Right atrium auricular region (tissue), 2 donors: ENCODE measurements around the gene ARG1. TPM values are rescaled to one million over a fixed set of nuclear protein-coding genes. Genes with fewer than 3 reads are reported as not detected.

Source experiments
- DNase-seq: peaks from one replicate; pipeline ENCODE4 v3.0.0-alpha.2; 2019; ENCODE audit warnings: low spot score
- H3K27ac ChIP-seq, 2 donors: fragments of 200-600 bp; sonication (generic); 1 replicate in 1 of 2; 2 replicates in 1 of 2; pipeline ENCODE4 v1.5.1; 2016 to 2019
- H3K27me3 ChIP-seq, 2 donors: fragments of 200-600 bp; sonication (generic); one replicate each; pipeline versions ENCODE4 v1.5.1 to v1.6.0; 2017 to 2019
- H3K36me3 ChIP-seq: fragments of 200-600 bp; sonication (generic); one replicate; pipeline ENCODE4 v1.5.1; 2016
- H3K4me1 ChIP-seq, 2 donors: fragments of 200-600 bp; sonication (generic); one replicate each; pipeline versions ENCODE4 v1.5.1 to v1.6.0; 2017 to 2019
- H3K4me3 ChIP-seq, 2 donors: fragments of 200-600 bp; sonication (generic); 1 replicate in 1 of 2; 2 replicates in 1 of 2; pipeline ENCODE4 v1.5.1; 2017 to 2019; ENCODE audit warnings: mild to moderate bottlenecking in 1 of 2, moderate library complexity in 1 of 2
- H3K9me3 ChIP-seq, 2 donors: fragments of 200-600 bp; sonication (generic); one replicate each; pipeline ENCODE4 v1.5.1; 2019
- total RNA-seq, 2 donors: library from RNA; depleted of rRNA; stranded (reverse); fragments of >200 nt; gene quantifications; one replicate each; pipeline ENCODE4 v1.1.0, GENCODE V29; 2016
- TF ChIP-seq, protein P1 (sequence below), 2 donors: fragments of 200-600 bp; sonication (generic); IDR thresholded peaks; one replicate each; pipeline ENCODE4 v1.5.1; 2019; ENCODE audit warnings: antibody characterized with exemption in 2 of 2

The ARG1 gene
- total RNA-seq, 2 donors from 2014 or later, result 0.30 to 1.1 TPM

DNA sequence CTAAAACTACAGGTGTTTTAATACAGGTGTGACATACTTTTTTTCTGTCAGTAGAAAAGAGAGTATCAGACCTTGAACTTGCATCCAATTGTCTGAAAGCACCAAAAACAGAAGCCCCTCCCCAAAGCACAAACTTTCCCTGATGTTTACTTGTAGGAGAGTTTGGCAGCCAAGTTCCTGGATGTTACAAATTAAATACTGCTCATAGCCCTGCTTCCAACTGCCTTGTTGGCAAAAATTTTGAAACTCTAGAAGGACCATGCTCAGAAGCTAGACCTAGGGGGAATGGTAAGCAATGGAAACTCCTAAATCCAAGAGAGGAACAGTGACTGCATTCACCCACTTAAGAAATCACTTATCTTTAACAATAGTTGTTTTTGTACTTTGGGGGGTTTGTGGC is 17.0 kb upstream of the ARG1 start:
- no peak for DNase-seq
- Histone ChIP-seq H3K27me3 (no peaks in the 10 kb centered on the region), H3K4me3 (no peak overlapping the region), H3K36me3 (no peaks in the 10 kb centered on the region), H3K27ac (no peak overlapping the region), H3K9me3 (no peaks in the 10 kb centered on the region), H3K4me1 (no peaks in the 10 kb centered on the region)
- TF ChIP-seq, protein P1, sequence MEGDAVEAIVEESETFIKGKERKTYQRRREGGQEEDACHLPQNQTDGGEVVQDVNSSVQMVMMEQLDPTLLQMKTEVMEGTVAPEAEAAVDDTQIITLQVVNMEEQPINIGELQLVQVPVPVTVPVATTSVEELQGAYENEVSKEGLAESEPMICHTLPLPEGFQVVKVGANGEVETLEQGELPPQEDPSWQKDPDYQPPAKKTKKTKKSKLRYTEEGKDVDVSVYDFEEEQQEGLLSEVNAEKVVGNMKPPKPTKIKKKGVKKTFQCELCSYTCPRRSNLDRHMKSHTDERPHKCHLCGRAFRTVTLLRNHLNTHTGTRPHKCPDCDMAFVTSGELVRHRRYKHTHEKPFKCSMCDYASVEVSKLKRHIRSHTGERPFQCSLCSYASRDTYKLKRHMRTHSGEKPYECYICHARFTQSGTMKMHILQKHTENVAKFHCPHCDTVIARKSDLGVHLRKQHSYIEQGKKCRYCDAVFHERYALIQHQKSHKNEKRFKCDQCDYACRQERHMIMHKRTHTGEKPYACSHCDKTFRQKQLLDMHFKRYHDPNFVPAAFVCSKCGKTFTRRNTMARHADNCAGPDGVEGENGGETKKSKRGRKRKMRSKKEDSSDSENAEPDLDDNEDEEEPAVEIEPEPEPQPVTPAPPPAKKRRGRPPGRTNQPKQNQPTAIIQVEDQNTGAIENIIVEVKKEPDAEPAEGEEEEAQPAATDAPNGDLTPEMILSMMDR (IDR thresholded peaks at IDR 0.05), result no peak

DNA sequence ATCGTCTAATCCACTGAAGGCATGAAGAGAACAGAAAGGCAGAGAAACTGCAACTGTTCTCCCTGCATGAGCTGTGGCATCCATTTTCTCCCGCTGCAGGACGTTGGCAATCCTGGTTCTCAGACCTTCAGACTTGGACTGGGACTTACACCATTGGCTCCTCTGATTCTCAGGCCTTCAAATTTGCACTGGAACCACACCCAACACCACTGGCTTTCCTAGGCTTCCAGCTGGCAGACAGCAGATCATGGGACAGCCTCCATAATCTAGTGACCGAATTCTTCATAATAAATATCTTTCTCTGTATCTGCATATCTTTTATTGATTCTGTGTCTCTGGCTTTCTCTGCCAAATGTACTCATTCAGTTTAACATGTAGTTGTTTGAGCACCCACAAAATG is 14.1 kb upstream of the ARG1 start:
- H3K36me3 ChIP-seq, result no peaks in the 10 kb centered on the region
- TF ChIP-seq, protein P1 (IDR thresholded peaks at IDR 0.05), result no peak
- H3K9me3 ChIP-seq, result no peaks in the 10 kb centered on the region
- DNase-seq, result no peak
- H3K4me1 ChIP-seq, result no peaks in the 10 kb centered on the region
- H3K27me3 ChIP-seq, result no peaks in the 10 kb centered on the region
- H3K27ac ChIP-seq, result no peak overlapping the region
- H3K4me3 ChIP-seq, result no peak overlapping the region

DNA sequence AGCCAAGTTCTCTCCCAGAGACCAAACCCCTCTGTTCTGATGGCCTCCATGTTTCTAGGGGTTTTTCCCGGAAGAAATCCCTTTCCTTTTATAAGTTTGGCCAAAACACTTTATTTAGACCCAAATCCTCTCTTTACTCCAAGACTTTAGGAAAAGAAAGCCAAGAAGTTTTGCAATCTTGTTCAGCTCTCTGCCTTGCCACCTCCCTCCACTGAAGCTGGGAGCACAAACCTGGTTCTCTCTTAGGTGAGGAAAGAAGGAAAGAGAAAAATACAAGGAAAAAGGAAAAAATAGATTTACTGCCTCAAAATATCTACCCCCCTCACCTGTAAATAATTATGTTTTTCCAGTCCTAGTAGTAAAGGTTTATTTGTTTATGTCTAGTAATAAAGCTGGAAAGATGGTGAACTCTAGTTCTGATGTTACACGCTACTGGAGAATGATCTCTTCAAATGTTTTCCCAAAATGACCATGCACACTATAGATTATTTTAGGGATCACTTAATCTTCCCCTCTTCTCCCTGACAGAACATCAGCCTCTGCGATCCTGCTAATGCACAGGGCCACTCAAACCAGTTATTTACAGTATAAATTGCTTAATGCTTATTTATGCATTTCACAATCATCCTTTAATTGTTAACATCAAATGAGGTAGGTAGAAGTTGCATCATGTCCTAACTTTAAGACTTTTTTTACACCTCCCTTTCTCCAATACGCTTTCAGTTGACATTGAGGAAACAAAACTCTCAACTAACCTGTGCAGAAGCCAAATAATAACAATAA is 10.9 kb upstream of the ARG1 start:
- TF ChIP-seq, protein P1 (IDR thresholded peaks at IDR 0.05), result no peak
- H3K4me3 ChIP-seq, result no peak overlapping the region
- H3K27me3 ChIP-seq, result no peaks in the 10 kb centered on the region
- H3K27ac ChIP-seq, result no peak overlapping the region
- H3K9me3 ChIP-seq, result no peaks in the 10 kb centered on the region
- H3K4me1 ChIP-seq, result no peaks in the 10 kb centered on the region
- H3K36me3 ChIP-seq, result no peaks in the 10 kb centered on the region
- DNase-seq, result no peak

DNA sequence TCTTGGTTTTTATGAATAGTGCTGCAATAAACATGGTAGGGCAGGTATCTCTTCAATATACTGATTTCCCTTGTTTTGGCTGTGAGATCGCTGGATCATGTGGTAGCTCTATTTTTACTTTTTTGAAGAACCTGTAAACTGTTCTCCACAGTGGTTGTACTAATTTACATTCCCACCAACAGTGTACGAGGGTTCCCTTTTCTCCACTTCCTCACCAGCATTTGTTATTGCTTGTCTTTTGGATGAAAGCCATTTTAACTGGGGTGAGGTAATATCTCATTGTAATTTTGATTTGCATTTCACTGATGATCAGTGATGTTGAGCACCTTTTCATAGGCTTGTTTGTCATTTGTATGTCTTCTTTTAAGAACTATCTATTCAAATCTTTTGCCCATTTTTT is 8.0 kb upstream of the ARG1 start:
- DNase-seq, result no peak
- H3K9me3 ChIP-seq, result no peaks in the 10 kb centered on the region
- H3K4me3 ChIP-seq, result no peak overlapping the region
- H3K36me3 ChIP-seq, result no peaks in the 10 kb centered on the region
- no peaks in the 10 kb centered on the region for H3K27me3 ChIP-seq
- H3K27ac ChIP-seq, result no peak overlapping the region
- no peaks in the 10 kb centered on the region for H3K4me1 ChIP-seq
- TF ChIP-seq, protein P1 (IDR thresholded peaks at IDR 0.05), result no peak

DNA sequence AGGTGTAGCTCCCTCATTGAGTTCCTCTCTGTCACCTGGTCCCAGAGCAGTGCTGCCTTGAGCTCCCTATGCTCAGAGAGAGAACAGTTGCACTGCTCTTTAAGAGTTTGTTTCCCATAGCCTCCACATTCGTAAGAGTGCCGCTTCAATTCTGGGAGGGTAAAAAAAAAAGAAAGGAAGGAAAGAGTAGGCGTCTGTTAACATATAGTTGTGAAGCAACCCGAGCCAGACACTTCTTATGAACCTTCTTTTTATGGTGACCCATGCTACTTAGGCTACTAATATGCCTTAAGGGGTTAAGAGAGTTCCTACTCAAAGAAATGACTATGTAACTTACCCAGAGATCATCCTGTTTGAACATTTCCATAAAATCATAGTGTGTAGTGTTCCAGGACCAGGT is 4.3 kb upstream of the ARG1 start:
- no peak overlapping the region for H3K4me3 ChIP-seq
- H3K27me3 ChIP-seq, result no peaks in the 10 kb centered on the region
- no peak for DNase-seq
- no peaks in the 10 kb centered on the region for H3K36me3 ChIP-seq
- no peaks in the 10 kb centered on the region for H3K4me1 ChIP-seq
- no peaks in the 10 kb centered on the region for H3K9me3 ChIP-seq
- TF ChIP-seq, protein P1 (IDR thresholded peaks at IDR 0.05), result no peak
- H3K27ac ChIP-seq, result no peak overlapping the region

DNA sequence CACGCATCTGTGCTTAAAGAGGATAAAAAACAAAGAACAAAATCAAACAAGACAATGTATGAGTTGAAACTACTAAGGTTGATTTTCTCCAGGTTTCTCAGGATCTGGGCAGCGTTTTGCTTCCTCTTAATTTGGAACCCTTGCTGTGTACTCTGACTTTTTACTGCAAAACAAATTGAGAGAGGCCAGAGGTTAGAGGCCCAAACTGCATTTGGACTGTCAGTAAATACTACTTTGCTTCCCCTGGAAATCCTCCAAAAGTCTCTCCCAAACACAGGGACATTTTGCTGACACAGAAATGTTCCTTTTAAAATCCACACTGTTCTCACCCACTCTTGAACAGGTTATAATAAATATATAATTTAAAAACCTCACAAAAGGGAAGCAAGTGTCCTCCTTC is 1.1 kb downstream of the ARG1 start:
- H3K9me3 ChIP-seq, result no peaks in the 10 kb centered on the region
- no peak overlapping the region for H3K4me3 ChIP-seq
- no peak for DNase-seq
- peaks cover 5% of the 10 kb centered on the region for H3K36me3 ChIP-seq
- H3K27me3 ChIP-seq, result no peaks in the 10 kb centered on the region
- TF ChIP-seq, protein P1 (IDR thresholded peaks at IDR 0.05), result no peak
- no peaks in the 10 kb centered on the region for H3K4me1 ChIP-seq
- no peak overlapping the region for H3K27ac ChIP-seq
